ENCODE measurements around the gene PTCRA. TPM values are rescaled to one million over a fixed set of nuclear protein-coding genes. Genes with fewer than 3 reads are reported as not detected.
"Not testable (repeated sequence)": the region's sequence is repeated elsewhere in the genome, so short reads cannot be mapped to it uniquely, and the experiment has no call there.

Gene PTCRA
- not detected for total RNA-seq

DNA sequence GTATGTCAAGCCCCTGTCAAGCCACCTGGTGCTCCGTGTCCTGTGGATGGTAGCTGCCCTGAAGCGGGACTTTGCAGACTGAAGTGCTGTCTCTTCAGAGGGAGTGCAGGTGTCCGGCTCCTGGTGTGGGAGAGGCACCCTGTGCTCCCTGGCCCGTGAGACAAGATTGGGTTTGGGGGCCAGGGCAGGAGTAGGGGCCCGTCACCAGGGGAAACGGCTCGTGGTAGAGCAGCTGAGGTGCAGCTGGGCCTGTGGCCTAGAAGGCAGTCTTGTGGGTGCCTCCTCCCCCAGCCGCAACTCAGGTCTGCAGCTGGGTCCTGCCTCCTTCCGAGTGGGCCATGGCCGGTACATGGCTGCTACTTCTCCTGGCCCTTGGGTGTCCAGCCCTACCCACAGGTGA is at the start of gene PTCRA:
TSS of gene PTCRA (plus strand) at position 322 of the 400 bp plus-strand sequence. CDS start at position 339, 17 bp downstream.
- Mint-ChIP-seq H3K27ac (no peak within 1 kb of the TSS), H3K27me3 (peaks cover 15% of the 10 kb centered on the region), H3K9me3 (no peaks in the 10 kb centered on the region), H3K4me1 (peaks cover 2% of the 10 kb centered on the region), H3K4me3 (no peak within 1 kb of the TSS), H3K36me3 (ENCODE audit: low read depth) (no peaks in the 10 kb centered on the region)
- CTCF ChIA-PET, result interaction anchor here (0.7 kb wide), 1 partner anchor 98 kb away, joined by 3 read pairs; no protein-coding TSS in a partner anchor
- no peak for DNase-seq
- POLR2A ChIA-PET, result interaction anchor here (3.6 kb wide), 1 partner anchor 14 kb away, joined by 11 read pairs; the partner anchor contains the start of gene CNPY3

DNA sequence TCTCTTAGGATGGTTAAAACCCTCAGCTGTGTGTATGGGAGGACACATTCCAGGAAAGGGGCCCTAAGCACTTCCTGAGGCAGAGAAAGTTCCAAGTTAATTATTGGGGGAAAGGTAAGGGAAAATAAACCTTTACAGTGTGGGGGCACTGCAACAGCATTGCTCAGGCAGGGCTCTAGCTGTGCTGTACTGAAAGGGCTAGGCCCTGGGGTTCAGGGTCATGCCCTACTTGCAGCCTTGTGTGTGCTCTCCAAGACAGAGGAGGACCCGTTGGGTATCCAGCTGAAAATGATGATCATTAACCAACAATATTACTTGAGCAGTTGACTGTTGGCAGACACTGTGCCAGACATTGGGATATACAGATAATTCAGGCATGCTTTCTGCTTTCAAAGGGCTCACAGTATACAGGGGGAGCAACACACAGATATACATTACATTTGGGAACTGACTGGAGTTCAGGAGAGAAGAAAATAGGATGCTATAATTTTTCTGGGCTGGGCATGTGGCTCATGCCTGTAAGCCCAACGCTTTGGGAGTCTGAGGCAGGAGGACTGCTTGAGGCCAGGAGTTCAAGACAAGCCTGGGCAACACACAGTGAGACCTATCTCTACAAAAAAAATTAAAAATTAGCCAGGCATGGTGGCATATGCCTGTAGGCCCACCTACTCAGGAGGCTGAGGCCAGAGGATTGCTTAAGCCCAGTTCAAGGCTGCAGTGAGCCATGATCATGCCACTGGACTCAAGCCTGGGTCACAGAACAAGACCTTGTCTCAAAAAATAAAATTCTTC is 45.5 kb upstream of the PTCRA start:
- DNase-seq, result no peak
- peaks cover 15% of the 10 kb centered on the region for H3K36me3 Mint-ChIP-seq (ENCODE audit: low read depth)
- H3K27me3 Mint-ChIP-seq, result no peaks in the 10 kb centered on the region
- no peaks in the 10 kb centered on the region for H3K4me1 Mint-ChIP-seq
- CTCF ChIA-PET, result interaction anchor here (1.1 kb wide), 1 partner anchor 207 kb away, joined by 3 read pairs; no protein-coding TSS in a partner anchor
- POLR2A ChIA-PET, result interaction anchor here (0.8 kb wide), 1 partner anchor 9 kb away, joined by 3 read pairs; the partner anchor contains the start of gene RPL7L1
- H3K27ac Mint-ChIP-seq, result no peak overlapping the region
- H3K4me3 Mint-ChIP-seq, result no peak overlapping the region
- H3K9me3 Mint-ChIP-seq, result no peaks in the 10 kb centered on the region

DNA sequence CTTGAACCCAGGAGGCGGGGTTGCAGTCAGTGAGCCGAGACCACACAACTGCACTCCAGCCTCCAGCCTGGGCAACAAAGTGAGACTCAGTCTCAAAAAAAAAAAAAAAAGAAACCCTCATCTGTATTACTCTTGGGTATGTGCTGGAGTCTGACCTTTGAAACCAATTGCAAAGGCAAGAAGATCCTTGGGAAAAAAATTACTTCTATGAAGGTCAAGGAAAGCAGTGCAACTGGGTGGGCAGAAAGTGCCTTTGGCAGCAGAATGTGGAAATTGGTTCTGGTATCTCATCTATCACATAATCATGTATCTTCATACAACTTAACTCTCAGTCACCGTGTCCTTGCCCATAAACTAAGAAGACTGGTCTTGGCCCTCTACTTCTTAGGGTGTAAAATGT is 44.1 kb upstream of the PTCRA start:
- Mint-ChIP-seq H3K9me3 (no peaks in the 10 kb centered on the region), H3K27me3 (no peaks in the 10 kb centered on the region), H3K4me3 (no peak overlapping the region), H3K36me3 (ENCODE audit: low read depth) (peaks cover 11% of the 10 kb centered on the region), H3K27ac (no peak overlapping the region), H3K4me1 (no peaks in the 10 kb centered on the region)
- POLR2A ChIA-PET, result interaction anchor here (0.6 kb wide), 1 partner anchor 84 kb away, joined by 5 read pairs; no protein-coding TSS in a partner anchor
- CTCF ChIA-PET, result no interaction called here
- no peak for DNase-seq

- Mint-ChIP-seq H3K4me3 (no peak overlapping the region), H3K4me1 (peaks cover 3% of the 10 kb centered on the region), H3K27me3 (no peaks in the 10 kb centered on the region), H3K9me3 (no peaks in the 10 kb centered on the region), H3K27ac (no peak overlapping the region), H3K36me3 (ENCODE audit: low read depth) (no peaks in the 10 kb centered on the region)
- POLR2A ChIA-PET, result interaction anchor here (1.2 kb wide), 1 partner anchor 128 kb away, joined by 3 read pairs; the partner anchor contains the start of gene TBCC
- CTCF ChIA-PET, result interaction anchor here (1.1 to 1.6 kb wide), 2 partner anchors 147 to 212 kb away, joined by 4 to 7 read pairs; no protein-coding TSS in a partner anchor
- DNase-seq, result no peak
Measured at GRCh38 chr6:42873313-42873712, 42.5 kb upstream of the PTCRA start.

- CTCF ChIA-PET, result interaction anchor here (0.6 to 1.7 kb wide), 5 partner anchors 136 to 216 kb away, joined by 3 to 10 read pairs (median 4); no protein-coding TSS in a partner anchor
- Mint-ChIP-seq H3K4me1 (peaks cover 19% of the 10 kb centered on the region), H3K27me3 (no peaks in the 10 kb centered on the region), H3K9me3 (no peaks in the 10 kb centered on the region), H3K27ac (peak overlapping the region; percentile 9), H3K36me3 (ENCODE audit: low read depth) (peaks cover 10% of the 10 kb centered on the region), H3K4me3 (peak overlapping the region; percentile 5)
- DNase-seq, result no peak
- POLR2A ChIA-PET, result interaction anchor here (1.1 to 7.4 kb wide), 5 partner anchors 14 to 216 kb away, joined by 3 to 96 read pairs (median 20); partner anchors contain the start of genes CNPY3 and TBCC
Measured at GRCh38 chr6:42877695-42878094, 38.2 kb upstream of the PTCRA start.

DNA sequence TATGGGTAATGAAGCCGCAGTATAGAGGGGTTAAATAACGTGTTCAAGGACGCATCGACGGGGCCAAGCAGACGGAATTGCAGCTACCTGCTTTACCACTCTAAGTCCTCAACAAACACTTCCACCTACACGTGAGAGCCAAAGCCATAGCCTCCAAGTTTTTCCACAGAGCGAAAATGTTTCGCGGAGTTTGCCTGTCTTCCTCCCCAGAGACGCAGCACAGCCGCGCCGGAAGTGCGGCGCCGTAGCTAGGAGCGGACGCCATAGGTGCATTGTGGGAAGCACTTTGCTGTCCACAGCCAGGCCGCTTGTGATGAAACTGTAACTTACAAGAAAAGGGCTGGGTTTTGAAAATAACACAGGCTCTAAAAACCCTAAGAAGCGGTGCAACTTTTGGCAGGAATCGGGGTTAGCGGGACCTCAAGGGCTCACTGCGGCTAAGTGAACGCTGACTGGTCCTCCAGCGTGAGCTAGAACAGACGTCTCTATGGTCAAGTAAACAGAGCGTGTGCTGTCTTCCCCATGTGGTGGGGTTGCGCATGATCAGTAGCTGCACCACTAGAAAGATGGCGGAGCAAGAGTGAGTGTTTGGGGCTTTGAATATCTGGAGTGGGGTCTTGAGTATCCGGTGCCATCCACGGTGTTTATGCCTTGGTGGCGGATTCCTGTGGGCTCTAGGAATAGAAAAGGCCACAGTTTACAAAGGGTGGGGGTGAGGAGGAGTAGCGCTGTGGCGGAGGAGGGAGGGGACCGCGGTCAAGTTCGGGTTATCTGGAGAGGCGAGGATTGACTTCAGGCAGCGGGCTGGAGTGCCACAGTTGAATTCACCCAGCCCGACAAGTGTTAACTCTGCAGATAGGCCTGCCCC is 36.2 kb upstream of the PTCRA start, which contains the start of gene RPL7L1:
TSS of gene RPL7L1 (plus strand) at position 245 of the 868 bp plus-strand sequence. CDS start at position 540, 295 bp downstream.
- ChIA-PET CTCF (interaction anchor here (0.6 to 4.2 kb wide), 16 partner anchors 8 to 1093 kb away, joined by 3 to 21 read pairs (median 3); partner anchors contain the start of genes TBCC and TOMM6), POLR2A (interaction anchor here (0.6 to 7.4 kb wide), 29 partner anchors 9 to 1092 kb away, joined by 3 to 96 read pairs (median 5); partner anchors contain the start of genes BICRAL, CNPY3, CUL7 and PEX6)
- peak within 1 kb of the TSS; percentile 94 for H3K4me3 Mint-ChIP-seq
- peak; percentile 86 for DNase-seq
- no peaks in the 10 kb centered on the region for H3K27me3 Mint-ChIP-seq
- peaks cover 27% of the 10 kb centered on the region for H3K36me3 Mint-ChIP-seq (ENCODE audit: low read depth)
- H3K4me1 Mint-ChIP-seq, result peaks cover 31% of the 10 kb centered on the region
- H3K27ac Mint-ChIP-seq, result peak within 1 kb of the TSS; percentile 92
- H3K9me3 Mint-ChIP-seq, result no peaks in the 10 kb centered on the region

- peak overlapping the region; percentile 92 for H3K27ac Mint-ChIP-seq
- DNase-seq, H3K27me3 Mint-ChIP-seq, H3K9me3 Mint-ChIP-seq: not testable (repeated sequence)
- H3K4me1 Mint-ChIP-seq, result peaks cover 33% of the 10 kb centered on the region
- ChIA-PET CTCF (interaction anchor here (0.9 to 4.2 kb wide), 10 partner anchors 10 to 1093 kb away, joined by 3 to 21 read pairs (median 6); partner anchors contain the start of genes TBCC and TOMM6), POLR2A (interaction anchor here (0.6 to 7.4 kb wide), 22 partner anchors 8 to 315 kb away, joined by 3 to 96 read pairs (median 8); partner anchors contain the start of genes BICRAL, CNPY3, CUL7 and PEX6)
- H3K4me3 Mint-ChIP-seq, result peak overlapping the region; percentile 94
- peaks cover 31% of the 10 kb centered on the region for H3K36me3 Mint-ChIP-seq (ENCODE audit: low read depth)
Measured at GRCh38 chr6:42880240-42880817, 35.5 kb upstream of the PTCRA start.

DNA sequence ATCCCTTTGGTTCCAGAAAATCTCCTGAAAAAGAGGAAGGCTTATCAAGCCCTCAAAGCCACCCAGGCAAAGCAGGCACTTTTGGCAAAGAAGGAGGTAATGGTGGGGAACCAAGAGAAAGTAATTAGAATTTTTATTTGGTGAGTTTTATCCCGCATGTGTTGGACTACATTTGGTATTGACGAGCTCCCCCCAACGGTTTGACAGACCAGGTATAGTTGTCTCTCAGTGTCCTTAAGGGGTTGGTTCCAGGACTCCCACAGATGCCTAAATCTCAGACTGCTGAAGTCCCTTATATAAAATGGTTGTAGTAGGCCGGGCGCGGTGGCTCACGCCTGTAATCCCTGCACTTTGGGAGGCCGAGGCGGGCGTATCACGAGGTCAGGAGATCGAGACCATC is 35.0 kb upstream of the PTCRA start:
- Mint-ChIP-seq H3K36me3 (ENCODE audit: low read depth) (peaks cover 34% of the 10 kb centered on the region), H3K27ac (peak overlapping the region; percentile 92), H3K4me1 (peaks cover 33% of the 10 kb centered on the region), H3K4me3 (peak overlapping the region; percentile 94)
- H3K9me3 Mint-ChIP-seq, DNase-seq, H3K27me3 Mint-ChIP-seq: not testable (repeated sequence)
- POLR2A ChIA-PET, result interaction anchor here (1.8 to 7.4 kb wide), 7 partner anchors 10 to 173 kb away, joined by 5 to 96 read pairs (median 20); partner anchors contain the start of genes BICRAL, CNPY3, CUL7 and TBCC
- CTCF ChIA-PET, result interaction anchor here (1.4 to 4.2 kb wide), 6 partner anchors 9 to 243 kb away, joined by 3 to 21 read pairs (median 9); partner anchors contain the start of gene TBCC

DNA sequence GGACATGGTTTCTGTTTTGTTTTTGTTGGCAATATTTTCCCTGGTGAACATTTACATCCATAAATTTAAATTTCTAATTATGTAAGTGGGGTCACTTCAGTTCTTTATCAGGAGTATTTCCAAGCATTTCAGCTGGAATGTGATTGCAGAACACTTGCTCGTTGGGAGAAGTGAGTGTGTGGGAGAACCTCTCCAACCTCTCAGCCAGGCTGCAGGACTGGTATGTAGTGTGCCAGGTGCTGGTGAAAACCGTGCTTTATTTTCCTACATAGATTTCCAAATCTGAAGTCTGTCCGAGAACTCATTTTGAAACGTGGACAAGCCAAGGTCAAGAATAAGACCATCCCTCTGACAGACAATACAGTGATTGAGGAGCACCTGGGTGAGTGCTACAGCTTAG is 30.2 kb upstream of the PTCRA start:
- POLR2A ChIA-PET, result interaction anchor here (0.6 kb wide), 1 partner anchor 104 kb away, joined by 3 read pairs; no protein-coding TSS in a partner anchor
- Mint-ChIP-seq H3K27me3 (no peaks in the 10 kb centered on the region), H3K36me3 (ENCODE audit: low read depth) (peaks cover 40% of the 10 kb centered on the region), H3K4me1 (peaks cover 35% of the 10 kb centered on the region), H3K4me3 (no peak overlapping the region), H3K9me3 (no peaks in the 10 kb centered on the region), H3K27ac (no peak overlapping the region)
- CTCF ChIA-PET, result no interaction called here
- no peak for DNase-seq

- CTCF ChIA-PET, result interaction anchor here (1.0 kb wide), 1 partner anchor 9 kb away, joined by 3 read pairs; the partner anchor contains the start of gene RPL7L1
- DNase-seq, H3K9me3 Mint-ChIP-seq, H3K4me3 Mint-ChIP-seq, H3K27ac Mint-ChIP-seq, H3K27me3 Mint-ChIP-seq: not testable (repeated sequence)
- Mint-ChIP-seq H3K4me1 (peaks cover 32% of the 10 kb centered on the region), H3K36me3 (ENCODE audit: low read depth) (peaks cover 34% of the 10 kb centered on the region)
- POLR2A ChIA-PET, result interaction anchor here (1.5 kb wide), 1 partner anchor 9 kb away, joined by 4 read pairs; the partner anchor contains the start of gene RPL7L1
Measured at GRCh38 chr6:42888201-42888600, 27.7 kb upstream of the PTCRA start.

DNA sequence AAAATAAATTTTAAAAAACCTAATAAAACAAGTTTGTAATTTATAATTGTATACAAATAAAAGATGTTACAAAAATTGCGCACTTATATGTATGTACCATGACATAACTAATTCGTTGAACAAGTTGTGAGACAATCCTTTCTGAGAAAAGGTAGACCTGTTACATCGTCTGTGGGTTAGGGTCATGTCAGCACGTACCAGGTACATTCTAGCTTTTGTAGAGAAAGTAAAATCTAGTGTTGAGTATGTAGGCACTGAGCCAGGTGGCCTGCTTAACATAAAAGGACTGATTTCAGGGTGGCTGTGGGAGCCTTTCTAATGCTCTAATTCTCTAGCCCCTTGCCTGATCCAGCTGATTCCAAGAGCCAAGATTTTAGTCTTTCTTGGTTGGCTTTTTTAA is 26.0 kb upstream of the PTCRA start:
- POLR2A ChIA-PET, result interaction anchor here (1.2 to 3.8 kb wide), 8 partner anchors 7 to 969 kb away, joined by 3 to 64 read pairs (median 6); partner anchors contain the start of genes BYSL, MED20, RPL7L1 and TBCC
- H3K4me1 Mint-ChIP-seq, result peaks cover 23% of the 10 kb centered on the region

More for the DNA sequence above, 26.0 kb upstream of the PTCRA start:
- Mint-ChIP-seq H3K27me3 (no peaks in the 10 kb centered on the region), H3K4me3 (peak overlapping the region; percentile 87), H3K36me3 (ENCODE audit: low read depth) (peaks cover 19% of the 10 kb centered on the region), H3K27ac (peak overlapping the region; percentile 84), H3K9me3 (no peaks in the 10 kb centered on the region)
- no peak for DNase-seq
- CTCF ChIA-PET, result interaction anchor here (1.4 to 1.6 kb wide), 2 partner anchors 10 to 163 kb away, joined by 3 to 8 read pairs; partner anchors contain the start of gene RPL7L1
